ENCODE results near the gene PPARG. TPM values are rescaled to one million over a fixed set of nuclear protein-coding genes. Genes with fewer than 3 reads are reported as not detected.

PPARG gene
- total RNA-seq, 1 experiment from 2014 or later, result 7.1 TPM

DNA sequence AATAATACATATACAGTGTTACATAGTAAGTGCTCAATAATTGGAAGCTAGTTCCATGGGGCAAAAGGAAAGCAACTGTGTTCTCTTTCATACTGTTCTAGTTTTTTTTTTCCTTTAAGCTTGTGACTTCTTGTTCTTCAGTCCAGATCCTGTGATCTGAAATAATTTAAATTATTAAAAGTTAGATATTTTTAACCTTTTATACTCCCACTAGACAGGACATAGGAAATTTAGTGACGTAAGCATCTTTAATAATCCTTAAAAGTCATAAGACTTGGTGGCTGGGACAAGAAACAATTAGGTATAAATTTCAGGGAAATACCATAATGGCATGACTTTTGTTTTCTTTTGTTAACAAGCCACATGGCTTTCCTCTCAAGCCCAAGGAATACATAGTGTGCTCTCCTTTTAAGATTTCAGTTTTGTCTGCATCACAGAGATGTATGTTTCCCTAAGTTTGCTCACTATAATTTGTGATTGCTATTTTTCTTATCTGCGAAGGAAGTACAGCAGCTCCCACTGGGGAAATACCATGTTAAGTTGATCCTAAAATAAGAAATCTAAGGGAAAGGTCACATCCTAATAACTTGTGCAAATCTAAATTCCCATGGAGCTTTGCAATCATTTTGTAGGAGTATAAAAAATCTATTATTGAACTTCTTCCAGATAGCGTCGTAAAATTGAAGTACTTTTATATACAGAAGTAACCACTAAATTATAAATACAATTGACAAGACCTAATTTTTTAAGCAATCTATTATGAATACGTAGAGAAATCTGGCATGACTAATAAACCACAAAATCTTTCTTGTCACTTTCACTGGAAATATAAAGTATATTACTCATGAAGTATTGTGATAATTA, 30.1 kb downstream of the PPARG start:
- H3K4me3 Mint-ChIP-seq (ENCODE audit: unreplicated experiment), result no peak overlapping the region
- BruUV-seq (replicated peaks), result no TSS peak
- TF ChIP-seq, protein P1, sequence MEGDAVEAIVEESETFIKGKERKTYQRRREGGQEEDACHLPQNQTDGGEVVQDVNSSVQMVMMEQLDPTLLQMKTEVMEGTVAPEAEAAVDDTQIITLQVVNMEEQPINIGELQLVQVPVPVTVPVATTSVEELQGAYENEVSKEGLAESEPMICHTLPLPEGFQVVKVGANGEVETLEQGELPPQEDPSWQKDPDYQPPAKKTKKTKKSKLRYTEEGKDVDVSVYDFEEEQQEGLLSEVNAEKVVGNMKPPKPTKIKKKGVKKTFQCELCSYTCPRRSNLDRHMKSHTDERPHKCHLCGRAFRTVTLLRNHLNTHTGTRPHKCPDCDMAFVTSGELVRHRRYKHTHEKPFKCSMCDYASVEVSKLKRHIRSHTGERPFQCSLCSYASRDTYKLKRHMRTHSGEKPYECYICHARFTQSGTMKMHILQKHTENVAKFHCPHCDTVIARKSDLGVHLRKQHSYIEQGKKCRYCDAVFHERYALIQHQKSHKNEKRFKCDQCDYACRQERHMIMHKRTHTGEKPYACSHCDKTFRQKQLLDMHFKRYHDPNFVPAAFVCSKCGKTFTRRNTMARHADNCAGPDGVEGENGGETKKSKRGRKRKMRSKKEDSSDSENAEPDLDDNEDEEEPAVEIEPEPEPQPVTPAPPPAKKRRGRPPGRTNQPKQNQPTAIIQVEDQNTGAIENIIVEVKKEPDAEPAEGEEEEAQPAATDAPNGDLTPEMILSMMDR (IDR thresholded peaks at IDR 0.05; ENCODE audit: unreplicated experiment), result no peak
- intact Hi-C loops (cut with micrococcal nuclease), result no loop called here
- DNase-seq (ENCODE audit: unreplicated experiment), result no peak
- H3K27me3 Mint-ChIP-seq (ENCODE audit: insufficient read depth, unreplicated experiment), result no peaks in the 10 kb centered on the region
- H3K27ac Mint-ChIP-seq (ENCODE audit: low read depth, unreplicated experiment), result no peak overlapping the region
- no peaks in the 10 kb centered on the region for H3K9me3 Mint-ChIP-seq (ENCODE audit: unreplicated experiment)
- CTCF ChIA-PET, result interaction anchor here (0.6 kb wide), 1 partner anchor 152 kb away, joined by 3 read pairs; no protein-coding TSS in a partner anchor
- H3K4me1 Mint-ChIP-seq (ENCODE audit: insufficient read depth, unreplicated experiment), result peaks cover 6% of the 10 kb centered on the region
- POLR2A ChIA-PET, result interaction anchor here (1.1 kb wide), 1 partner anchor 9 kb away, joined by 3 read pairs; no protein-coding TSS in a partner anchor
- no peaks in the 10 kb centered on the region for H3K36me3 Mint-ChIP-seq (ENCODE audit: insufficient read depth, unreplicated experiment)

DNA sequence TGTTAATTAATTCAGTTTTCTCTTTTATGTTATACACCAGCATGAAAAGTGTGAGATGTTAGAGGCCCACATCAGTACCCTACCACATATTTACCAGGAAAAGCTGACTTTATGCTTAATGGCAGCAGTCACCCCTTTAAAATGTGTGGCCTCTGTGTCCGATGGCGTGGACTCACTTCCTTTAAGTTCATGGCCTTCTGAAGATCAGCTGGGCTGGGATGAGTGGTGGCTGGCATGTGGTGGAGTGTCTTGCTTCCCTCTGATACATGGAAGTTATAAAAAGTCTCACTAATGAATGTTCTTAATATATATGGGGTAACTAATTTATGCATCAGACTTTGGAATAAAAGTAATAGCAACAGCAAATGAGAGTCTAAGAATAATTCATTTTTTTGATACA, 32.1 kb downstream of the PPARG start:
- Mint-ChIP-seq H3K36me3 (ENCODE audit: insufficient read depth, unreplicated experiment) (no peaks in the 10 kb centered on the region), H3K9me3 (ENCODE audit: unreplicated experiment) (no peaks in the 10 kb centered on the region), H3K4me3 (ENCODE audit: unreplicated experiment) (no peak overlapping the region), H3K27me3 (ENCODE audit: insufficient read depth, unreplicated experiment) (no peaks in the 10 kb centered on the region), H3K4me1 (ENCODE audit: insufficient read depth, unreplicated experiment) (peaks cover 6% of the 10 kb centered on the region), H3K27ac (ENCODE audit: low read depth, unreplicated experiment) (no peak overlapping the region)
- no TSS peak for BruUV-seq (replicated peaks)
- no peak for DNase-seq (ENCODE audit: unreplicated experiment)
- TF ChIP-seq, protein P1 (IDR thresholded peaks at IDR 0.05; ENCODE audit: unreplicated experiment), result no peak
- intact Hi-C loops (cut with micrococcal nuclease), result no loop called here
- ChIA-PET CTCF (no interaction called here), POLR2A (no interaction called here)

DNA sequence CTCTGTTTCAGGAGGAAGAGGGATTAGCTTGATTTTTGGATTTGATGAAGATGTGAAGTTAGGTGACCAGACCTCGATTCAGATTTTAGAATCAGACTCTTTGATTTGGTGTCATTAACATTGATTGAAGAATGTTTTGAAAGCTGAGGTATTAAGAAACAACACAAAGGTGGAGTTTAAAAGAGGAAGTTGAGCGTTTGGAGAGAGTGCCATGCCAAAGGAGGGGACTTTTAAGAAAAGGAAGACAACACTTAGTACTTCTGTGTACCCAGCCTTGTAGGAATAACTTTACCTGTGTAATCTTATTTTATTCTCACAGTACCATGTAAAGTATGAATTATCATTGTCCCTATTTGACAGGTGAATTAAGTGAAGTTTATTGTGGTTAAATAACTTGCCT, 34.4 kb downstream of the PPARG start:
- no TSS peak for BruUV-seq (replicated peaks)
- Mint-ChIP-seq H3K36me3 (ENCODE audit: insufficient read depth, unreplicated experiment) (no peaks in the 10 kb centered on the region), H3K4me1 (ENCODE audit: insufficient read depth, unreplicated experiment) (peaks cover 6% of the 10 kb centered on the region), H3K27ac (ENCODE audit: low read depth, unreplicated experiment) (no peak overlapping the region), H3K27me3 (ENCODE audit: insufficient read depth, unreplicated experiment) (no peaks in the 10 kb centered on the region), H3K9me3 (ENCODE audit: unreplicated experiment) (no peaks in the 10 kb centered on the region), H3K4me3 (ENCODE audit: unreplicated experiment) (no peak overlapping the region)
- TF ChIP-seq, protein P1 (IDR thresholded peaks at IDR 0.05; ENCODE audit: unreplicated experiment), result no peak
- ChIA-PET POLR2A (interaction anchor here (1.3 kb wide), 1 partner anchor 10 kb away, joined by 4 read pairs; no protein-coding TSS in a partner anchor), CTCF (interaction anchor here (0.6 kb wide), 1 partner anchor 255 kb away, joined by 4 read pairs; no protein-coding TSS in a partner anchor)
- intact Hi-C loops (cut with micrococcal nuclease), result no loop called here
- DNase-seq (ENCODE audit: unreplicated experiment), result no peak

DNA sequence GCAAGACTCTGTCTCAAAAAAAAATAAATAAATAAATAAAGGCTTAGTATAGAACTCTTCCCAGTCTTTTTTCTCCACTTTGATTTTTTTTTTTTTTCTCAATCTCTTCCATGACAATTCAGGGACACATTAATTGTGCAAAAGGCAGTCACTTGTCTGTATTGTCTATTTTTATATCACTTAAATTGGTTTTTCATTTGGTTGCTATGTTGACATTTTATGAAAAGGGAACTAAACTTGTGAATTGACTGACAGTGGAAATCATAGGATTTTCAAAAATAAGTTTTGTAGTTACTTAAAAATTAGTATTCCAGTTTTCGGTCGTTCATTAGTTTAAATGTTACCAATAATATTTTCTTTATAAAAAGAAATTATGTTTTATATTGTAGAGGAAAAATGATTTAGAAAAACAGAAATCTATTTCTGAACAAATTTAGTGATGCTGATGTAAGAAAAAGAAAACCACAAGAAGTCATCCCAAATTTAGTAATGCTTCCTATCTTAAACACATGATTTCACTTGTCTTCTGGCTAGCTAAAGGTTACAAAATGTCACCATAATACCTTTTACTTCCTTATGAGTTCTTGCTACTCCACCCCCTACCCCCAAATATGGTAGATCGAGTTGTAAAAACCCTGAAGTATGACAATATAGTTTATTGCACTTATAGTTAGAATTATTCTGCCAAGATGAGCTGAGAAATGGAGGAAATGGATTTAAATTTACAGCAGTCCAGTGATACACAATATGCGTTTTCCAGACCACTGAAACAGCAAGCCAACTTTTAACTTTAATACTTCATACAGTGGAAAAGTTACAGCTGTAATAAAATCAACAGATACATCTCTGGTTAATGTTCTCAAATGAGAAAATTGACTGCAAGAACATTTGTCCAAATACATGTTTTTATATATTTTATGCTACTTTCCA, 37.0 kb downstream of the PPARG start:
- no TSS peak for BruUV-seq (replicated peaks)
- intact Hi-C loops (cut with micrococcal nuclease), result no loop called here
- no peaks in the 10 kb centered on the region for H3K27me3 Mint-ChIP-seq (ENCODE audit: insufficient read depth, unreplicated experiment)

More for the DNA sequence above, 37.0 kb downstream of the PPARG start:
- POLR2A ChIA-PET, result no interaction called here
- CTCF ChIA-PET, result interaction anchor here (0.6 to 1.0 kb wide), 3 partner anchors 11 to 1487 kb away, joined by 3 read pairs; no protein-coding TSS in a partner anchor
- H3K4me1 Mint-ChIP-seq (ENCODE audit: insufficient read depth, unreplicated experiment), result no peaks in the 10 kb centered on the region
- no peaks in the 10 kb centered on the region for H3K36me3 Mint-ChIP-seq (ENCODE audit: insufficient read depth, unreplicated experiment)
- no peak for DNase-seq (ENCODE audit: unreplicated experiment)
- H3K4me3 Mint-ChIP-seq (ENCODE audit: unreplicated experiment), result no peak overlapping the region
- no peaks in the 10 kb centered on the region for H3K9me3 Mint-ChIP-seq (ENCODE audit: unreplicated experiment)
- TF ChIP-seq, protein P1 (IDR thresholded peaks at IDR 0.05; ENCODE audit: unreplicated experiment), result no peak
- H3K27ac Mint-ChIP-seq (ENCODE audit: low read depth, unreplicated experiment), result no peak overlapping the region

Measured in MCF 10A (cell line).